NB4 (cell line): ENCODE results near the gene GSG1L2.

Source experiments
- DNase-seq: peaks from one replicate; pipeline ENCODE4 v3.0.0; 2010; ENCODE audit warnings: low read depth
- H3K4me3 ChIP-seq: one replicate; pipeline ENCODE4 v1.5.1; 2011; ENCODE audit warnings: mild to moderate bottlenecking, low read depth, low read length, moderate library complexity
- CTCF ChIP-seq: IDR thresholded peaks from one replicate; pipeline ENCODE4 v1.5.1; 2012; ENCODE audit warnings: low read depth, low read length
- MYC ChIP-seq: IDR thresholded peaks from 2 replicates; pipeline ENCODE4 v1.6.1; 2011; ENCODE audit warnings: low read depth, low read length
- POLR2A ChIP-seq: IDR thresholded peaks from 2 replicates; pipeline ENCODE4 v1.6.1; 2011; ENCODE audit warnings: mild to moderate bottlenecking; ENCODE audit not compliant: insufficient read length; ENCODE audit errors: extremely low read depth
- TF ChIP-seq, protein P1 (sequence below): IDR thresholded peaks from 2 replicates; pipeline ENCODE4 v1.6.1; 2011; ENCODE audit warnings: low read depth, low read length

GSG1L2 gene

DNA sequence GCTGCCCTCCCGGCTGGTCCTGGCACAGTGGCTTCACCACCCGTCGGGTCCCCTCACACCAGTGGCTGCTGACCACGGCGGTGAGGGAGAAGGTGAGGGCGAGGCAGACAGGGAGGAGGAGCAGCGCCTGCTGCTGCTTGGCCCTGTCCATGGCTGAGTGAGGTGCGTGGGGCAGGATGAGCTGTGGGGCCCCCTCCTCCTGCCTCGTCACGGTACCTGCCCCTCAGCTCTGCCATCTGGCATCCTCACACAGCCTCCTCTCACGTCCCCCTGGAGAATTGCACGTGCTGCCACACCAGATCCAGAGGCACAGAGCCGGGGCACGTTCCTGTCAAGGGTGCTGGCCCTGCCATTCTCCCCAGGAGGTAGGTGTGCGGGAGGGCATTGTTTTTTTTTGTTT lies at the start of gene GSG1L2:
TSS of gene GSG1L2 (minus strand) at position 159 of the 400 bp plus-strand sequence. CDS start at position 151, 8 bp downstream.
- H3K4me3 ChIP-seq: no peak within 1 kb of the TSS
- no peak for TF ChIP-seq POLR2A
- TF ChIP-seq, protein P1, sequence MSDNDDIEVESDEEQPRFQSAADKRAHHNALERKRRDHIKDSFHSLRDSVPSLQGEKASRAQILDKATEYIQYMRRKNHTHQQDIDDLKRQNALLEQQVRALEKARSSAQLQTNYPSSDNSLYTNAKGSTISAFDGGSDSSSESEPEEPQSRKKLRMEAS: no peak
- no peak for TF ChIP-seq CTCF
- no peak for TF ChIP-seq MYC
- DNase-seq: no peak

DNA sequence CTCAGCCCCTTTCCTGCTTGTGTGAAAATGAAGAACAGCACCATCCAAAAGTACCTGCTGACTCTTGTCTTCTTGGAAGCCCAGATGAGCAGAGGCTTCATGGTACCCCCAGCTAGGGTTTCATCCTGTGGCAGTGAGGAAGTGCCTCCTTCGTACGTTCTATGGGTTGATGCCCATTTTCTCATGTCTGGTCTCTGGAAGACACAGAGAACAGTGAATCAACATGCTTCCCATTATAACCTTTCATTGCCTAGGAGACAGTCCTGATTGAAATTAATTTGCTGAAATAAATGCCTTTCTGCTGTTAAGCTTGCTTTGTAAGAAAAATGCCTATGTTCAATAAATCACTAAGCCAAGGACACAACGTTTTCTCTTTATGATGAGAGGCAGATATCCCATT lies 46.7 kb upstream of the GSG1L2 start:
- no peak overlapping the region for H3K4me3 ChIP-seq
- TF ChIP-seq CTCF (no peak), POLR2A (no peak), MYC (no peak)
- TF ChIP-seq, protein P1: no peak
- DNase-seq: no peak

GRCh38 chr17:9865586-9865985 lies 43.7 kb upstream of the GSG1L2 start:
- peak; percentile 77 for DNase-seq
- TF ChIP-seq MYC: no peak
- TF ChIP-seq CTCF: no peak
- no peak for TF ChIP-seq POLR2A
- TF ChIP-seq, protein P1: no peak
- no peak overlapping the region for H3K4me3 ChIP-seq

DNA sequence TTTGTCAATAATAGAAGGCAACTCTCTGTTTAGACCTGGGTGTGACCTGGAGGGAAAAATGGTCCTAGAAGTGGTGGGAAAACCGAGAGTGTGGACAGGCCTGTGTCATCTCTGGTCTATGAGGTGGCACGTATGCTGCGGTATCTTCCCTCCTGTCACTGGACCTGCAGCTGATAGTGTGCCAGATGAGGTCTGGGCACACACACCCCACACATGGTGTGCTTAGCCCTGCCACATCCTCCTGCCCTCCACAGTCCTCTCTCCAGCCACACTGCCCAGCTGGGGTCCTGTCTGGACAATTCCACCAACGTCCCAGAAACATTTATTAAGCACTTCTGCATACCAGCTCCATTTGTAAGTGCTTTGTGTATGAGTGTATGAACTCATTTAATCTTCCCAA lies 41.1 kb upstream of the GSG1L2 start:
- no peak for DNase-seq
- TF ChIP-seq, protein P1: no peak
- no peak for TF ChIP-seq MYC
- no peak for TF ChIP-seq POLR2A
- no peak for TF ChIP-seq CTCF
- H3K4me3 ChIP-seq: no peak overlapping the region

GRCh38 chr17:9862220-9862619 lies 40.3 kb upstream of the GSG1L2 start:
- TF ChIP-seq CTCF: no peak
- TF ChIP-seq MYC: no peak
- TF ChIP-seq POLR2A: no peak
- TF ChIP-seq, protein P1: no peak
- no peak for DNase-seq
- no peak overlapping the region for H3K4me3 ChIP-seq

DNA sequence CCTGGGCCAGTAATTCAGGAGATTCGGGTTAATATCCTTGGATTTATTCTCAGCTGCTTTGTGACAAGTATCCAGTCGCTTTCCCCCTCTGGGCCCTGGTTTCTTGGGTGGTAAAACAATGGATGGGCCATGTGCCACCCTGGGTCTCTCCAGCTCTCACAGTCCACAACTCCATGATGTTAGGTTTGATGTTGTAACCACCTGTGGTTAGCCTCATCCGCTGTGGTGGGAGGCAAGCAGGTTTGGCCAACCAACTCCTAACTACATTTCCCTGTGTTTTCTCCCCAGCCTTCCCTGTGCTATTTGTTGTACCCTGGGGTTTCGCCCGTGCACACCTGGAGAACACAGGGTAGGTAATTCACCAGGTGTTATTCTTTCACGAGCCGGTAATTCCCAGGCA lies 39.0 kb upstream of the GSG1L2 start:
- DNase-seq: peak; percentile 82
- TF ChIP-seq, protein P1: peak; percentile 77
- TF ChIP-seq MYC (peak; percentile 79), POLR2A (no peak)
- H3K4me3 ChIP-seq: no peak overlapping the region
